HG02610 (cell line): ENCODE data around the gene GAL3ST1.
"Not testable (repeated sequence)": the region's sequence is repeated elsewhere in the genome, so short reads cannot be mapped to it uniquely, and the experiment has no call there.

ENCODE experiments used
- ATAC-seq: cut with Tn5 transposase; IDR thresholded peaks from one replicate; pipeline ENCODE4 v1.9.1; 2021; ENCODE audit warnings: mild to moderate bottlenecking, moderate library complexity; ENCODE audit not compliant: unreplicated experiment

The GAL3ST1 gene, protein sequence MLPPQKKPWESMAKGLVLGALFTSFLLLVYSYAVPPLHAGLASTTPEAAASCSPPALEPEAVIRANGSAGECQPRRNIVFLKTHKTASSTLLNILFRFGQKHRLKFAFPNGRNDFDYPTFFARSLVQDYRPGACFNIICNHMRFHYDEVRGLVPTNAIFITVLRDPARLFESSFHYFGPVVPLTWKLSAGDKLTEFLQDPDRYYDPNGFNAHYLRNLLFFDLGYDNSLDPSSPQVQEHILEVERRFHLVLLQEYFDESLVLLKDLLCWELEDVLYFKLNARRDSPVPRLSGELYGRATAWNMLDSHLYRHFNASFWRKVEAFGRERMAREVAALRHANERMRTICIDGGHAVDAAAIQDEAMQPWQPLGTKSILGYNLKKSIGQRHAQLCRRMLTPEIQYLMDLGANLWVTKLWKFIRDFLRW

DNA sequence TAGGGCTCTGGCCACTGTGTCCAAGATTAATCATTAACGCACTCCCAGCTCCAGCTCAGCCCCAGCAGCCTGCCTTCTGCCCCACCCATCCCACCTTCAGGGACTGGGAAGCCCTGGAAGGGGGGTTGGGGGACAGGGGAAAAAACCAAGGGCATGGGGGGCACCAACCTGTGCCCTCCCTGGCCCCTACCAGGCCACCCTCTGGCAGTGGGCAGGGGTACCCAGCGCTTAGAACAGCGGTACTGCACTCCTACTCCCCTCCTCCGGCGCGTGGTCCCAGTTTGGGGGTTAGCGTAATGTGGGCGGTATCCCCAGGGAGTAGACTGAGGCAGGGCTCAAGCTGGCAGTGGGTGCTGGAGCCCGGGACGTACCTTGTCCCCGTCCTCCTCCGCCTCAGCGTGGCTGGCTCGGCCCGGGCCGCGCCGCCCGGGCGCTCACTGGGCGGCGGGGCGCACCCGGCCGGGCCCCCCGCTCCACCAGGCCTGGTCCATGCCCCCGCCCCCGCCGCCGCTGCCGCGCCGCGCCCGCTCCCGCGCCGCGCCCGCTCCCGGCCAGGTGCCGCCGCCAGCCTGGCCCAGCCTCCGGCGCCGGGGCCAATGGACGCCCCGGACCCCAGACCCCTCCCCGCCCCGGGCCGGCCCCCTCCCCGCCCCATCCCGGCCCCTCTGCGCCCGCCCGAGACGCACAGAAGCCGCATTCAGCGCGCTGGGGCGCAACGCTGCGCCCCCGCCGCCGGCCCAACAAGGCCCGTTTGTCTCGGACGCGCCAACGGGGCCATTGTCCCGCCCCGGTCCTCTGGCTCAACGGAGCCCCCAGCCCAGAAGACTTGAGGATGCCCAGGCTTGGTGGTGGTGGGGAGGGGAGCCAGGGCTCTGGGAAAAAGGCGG lies at the start of gene GAL3ST1:
Gene GAL3ST1, minus strand, starts transcription at position 571 of the 887 bp plus-strand sequence. CDS start 17,273 bp downstream, outside the sequence.
- no peak for ATAC-seq

DNA sequence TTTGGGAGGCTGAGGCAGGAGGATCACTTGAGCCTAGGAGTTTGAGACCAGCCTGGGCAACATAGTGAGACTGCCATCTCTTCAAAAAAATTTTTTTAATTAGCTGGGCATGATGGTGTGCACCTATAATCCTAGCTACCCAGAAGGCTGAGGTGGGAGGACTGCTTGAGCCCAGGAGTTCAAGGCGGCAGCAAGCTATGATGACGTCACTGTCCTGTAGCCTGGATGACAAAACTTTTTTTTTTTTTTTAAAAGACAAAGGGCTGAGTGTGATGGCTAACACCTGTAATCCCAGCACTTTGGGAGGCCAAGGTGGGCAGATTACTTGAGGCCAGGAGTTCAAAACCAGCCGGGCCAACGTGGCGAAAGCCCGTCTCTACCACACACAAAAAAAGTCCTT lies 45.4 kb upstream of the GAL3ST1 start:
- not testable (repeated sequence) for ATAC-seq

GRCh38 chr22:30617819-30618218 lies 43.4 kb upstream of the GAL3ST1 start:
- no peak for ATAC-seq

DNA sequence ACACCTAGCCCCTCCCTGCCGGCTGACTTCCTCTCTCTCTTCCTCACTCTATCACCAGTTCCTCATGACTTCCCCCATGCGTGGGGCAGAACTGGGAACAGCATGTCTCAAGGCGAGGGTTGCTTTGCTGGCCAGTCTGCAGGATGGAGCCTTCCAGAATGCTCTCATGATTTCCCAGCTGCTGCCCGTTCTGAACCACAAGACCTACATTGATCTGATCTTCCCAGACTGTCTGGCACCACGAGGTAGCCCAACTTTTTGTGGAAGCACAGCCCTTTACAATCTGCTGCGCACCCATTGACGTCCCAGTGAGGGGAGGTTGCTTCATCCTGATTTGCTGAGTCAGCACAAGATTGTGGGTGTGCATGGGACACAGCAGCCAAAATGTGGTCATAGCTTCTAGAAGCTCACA lies 41.1 kb upstream of the GAL3ST1 start:
- no peak for ATAC-seq

- no peak for ATAC-seq
Observed at GRCh38 chr22:30614879-30615278, 40.4 kb upstream of the GAL3ST1 start.

DNA sequence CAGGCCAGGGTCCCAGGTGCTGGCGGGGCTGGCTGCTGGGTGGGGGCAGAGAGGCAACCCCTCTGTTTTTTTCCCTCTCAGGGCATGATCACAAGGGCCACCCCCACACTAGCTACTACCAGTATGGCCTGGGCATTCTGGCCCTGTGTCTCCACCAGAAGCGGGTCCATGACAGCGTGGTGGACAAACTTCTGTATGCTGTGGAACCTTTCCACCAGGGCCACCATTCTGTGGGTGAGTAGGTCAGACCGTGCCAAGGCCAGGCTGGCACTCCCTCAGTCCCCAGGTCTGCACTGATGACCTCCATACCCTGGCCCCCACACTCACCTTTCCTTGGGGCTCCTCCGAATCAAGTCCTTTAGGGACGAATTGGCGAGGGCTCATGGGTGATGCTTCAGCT lies 39.8 kb upstream of the GAL3ST1 start:
- no peak for ATAC-seq

- ATAC-seq = no peak
Observed at GRCh38 chr22:30612789-30613188, 38.3 kb upstream of the GAL3ST1 start.

DNA sequence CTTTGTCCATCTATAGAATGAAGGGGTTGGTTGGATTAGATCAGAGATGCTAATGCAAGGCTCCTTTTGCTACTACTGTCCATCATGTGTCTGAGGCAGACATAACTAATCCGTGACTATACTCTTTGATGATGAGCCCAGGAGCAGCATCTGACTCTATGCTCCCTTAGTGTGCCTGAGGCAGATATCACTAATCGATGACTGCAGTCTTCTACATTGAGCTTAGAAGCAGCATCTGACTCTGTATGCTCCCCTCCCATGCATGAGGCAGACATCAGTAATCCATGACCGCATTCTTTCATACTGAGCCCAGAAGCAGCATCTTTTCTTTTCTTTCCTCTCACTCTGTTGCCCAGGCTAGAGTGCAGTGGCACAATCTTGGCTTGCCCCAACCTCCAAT lies 36.7 kb upstream of the GAL3ST1 start:
- no peak for ATAC-seq

GRCh38 chr22:30610299-30610698 lies 35.8 kb upstream of the GAL3ST1 start:
- ATAC-seq = no peak

- ATAC-seq = peak; percentile 56
Observed at GRCh38 chr22:30609260-30610185, 35.1 kb upstream of the GAL3ST1 start.

DNA sequence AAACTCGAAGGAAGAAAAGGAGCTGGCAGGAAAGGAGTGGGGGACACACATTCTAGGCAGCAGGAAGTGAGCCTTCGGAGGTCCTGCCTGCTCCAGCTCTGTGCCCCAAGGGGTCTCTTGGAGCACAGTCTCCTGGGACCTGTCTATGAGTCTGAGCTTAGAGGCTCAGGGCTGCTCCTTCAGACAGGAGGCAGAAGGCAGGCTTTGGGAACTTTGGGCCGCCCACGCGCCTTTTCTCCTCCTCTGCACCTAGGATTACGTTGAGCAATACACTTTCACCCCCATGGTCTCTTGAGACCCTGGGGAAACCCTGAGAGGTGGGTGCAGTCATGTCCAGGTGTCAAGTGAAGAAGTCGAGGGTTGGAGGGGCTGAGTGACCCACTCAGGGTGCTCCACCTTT lies 33.5 kb upstream of the GAL3ST1 start:
- no peak for ATAC-seq

GRCh38 chr22:30607300-30607930 lies 33.0 kb upstream of the GAL3ST1 start:
- no peak for ATAC-seq

DNA sequence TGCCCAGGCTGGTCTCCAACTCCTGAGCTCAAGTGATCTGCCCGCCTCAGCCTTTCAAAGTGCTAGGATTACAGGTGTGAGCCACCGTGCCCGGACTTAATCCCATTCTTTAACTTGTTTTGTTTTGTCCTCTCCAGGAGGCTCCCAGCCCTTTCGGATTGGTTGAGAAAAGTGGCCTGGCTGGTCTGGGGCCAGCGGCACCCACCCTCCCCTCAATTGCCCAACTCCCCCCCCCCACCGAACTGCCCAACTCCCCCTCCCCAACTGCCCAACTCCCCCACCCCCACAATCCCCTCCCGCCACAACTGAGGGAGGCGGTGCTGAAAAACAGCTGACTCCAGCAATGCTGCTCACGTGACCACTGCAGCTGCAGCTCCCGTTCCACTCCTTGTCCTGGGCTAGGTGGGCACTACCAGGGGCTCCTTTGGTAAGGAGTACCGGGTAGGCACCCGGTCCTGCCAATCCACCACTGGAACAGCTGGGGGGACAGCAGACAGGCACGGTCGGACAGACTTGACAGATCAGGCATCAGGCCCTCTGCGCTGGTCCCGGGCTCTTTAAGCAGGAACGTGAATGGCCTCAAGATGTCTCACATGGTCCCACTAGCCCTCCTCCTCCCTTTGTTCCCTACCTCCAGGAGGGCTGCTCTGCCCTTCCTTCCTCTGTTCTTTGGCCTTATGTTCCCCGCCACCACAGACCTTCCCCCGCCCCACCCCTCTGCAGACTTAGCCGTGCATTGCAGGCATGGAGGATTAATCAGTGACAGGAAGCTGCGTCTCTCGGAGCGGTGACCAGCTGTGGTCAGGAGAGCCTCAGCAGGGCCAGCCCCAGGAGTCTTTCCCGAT lies 32.2 kb upstream of the GAL3ST1 start, which contains the start of gene TCN2:
Gene TCN2, plus strand, starts transcription at position 720 of the 845 bp plus-strand sequence. CDS start 158 bp downstream, outside the sequence.
- no peak for ATAC-seq

DNA sequence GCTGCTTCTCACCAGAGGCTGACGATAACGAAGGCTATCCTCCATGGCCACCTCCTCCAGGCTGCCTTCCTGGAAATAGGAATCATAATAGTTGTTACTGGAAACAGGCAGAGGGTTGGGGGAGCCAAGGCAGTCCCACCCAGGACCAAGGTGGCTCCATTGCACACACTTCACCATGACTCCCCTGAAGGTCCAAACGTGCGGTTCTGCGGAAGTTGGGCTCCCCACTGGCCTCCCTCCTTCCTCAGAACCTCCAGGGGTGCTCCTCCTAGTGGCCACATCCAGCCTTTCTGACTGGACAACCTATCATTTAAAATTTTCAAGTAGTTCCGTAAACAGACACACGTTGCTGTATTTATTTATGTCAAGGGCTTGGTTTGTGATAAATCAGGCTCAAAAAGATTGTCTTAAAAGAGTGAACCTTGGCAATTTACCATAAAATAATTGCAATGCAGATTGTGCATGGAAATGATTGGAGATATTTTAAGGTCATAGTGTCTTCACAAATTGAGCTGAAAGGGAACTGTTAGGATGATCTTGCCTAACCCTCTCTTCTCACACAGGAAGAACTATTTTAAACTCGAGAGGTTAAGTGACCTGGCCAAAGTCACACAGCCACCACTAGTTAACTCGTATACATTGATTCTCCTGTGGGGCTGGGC lies 31.1 kb upstream of the GAL3ST1 start:
- no peak for ATAC-seq

DNA sequence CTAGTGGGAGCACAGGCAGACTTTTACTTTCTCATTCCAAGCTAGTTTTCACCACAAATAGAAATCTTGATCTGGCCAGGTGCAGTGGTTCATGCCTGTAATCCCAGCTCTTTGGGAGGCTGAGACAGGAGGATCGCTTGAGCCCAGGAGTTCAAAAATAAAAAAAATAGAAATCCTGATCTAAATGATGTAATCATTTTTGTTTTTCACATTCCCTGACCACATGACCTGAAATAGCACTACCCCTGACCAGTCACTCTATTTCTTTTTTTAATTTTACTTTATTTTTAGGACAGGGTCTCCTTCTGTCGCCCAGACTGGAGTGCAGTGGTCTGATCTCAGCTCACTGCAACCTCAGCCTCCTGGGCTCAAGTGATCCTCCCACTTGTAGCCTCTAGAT lies 30.3 kb upstream of the GAL3ST1 start:
- ATAC-seq = no peak

GRCh38 chr22:30603801-30604200 lies 29.3 kb upstream of the GAL3ST1 start:
- no peak for ATAC-seq

GRCh38 chr22:30602049-30602448 lies 27.6 kb upstream of the GAL3ST1 start:
- no peak for ATAC-seq

DNA sequence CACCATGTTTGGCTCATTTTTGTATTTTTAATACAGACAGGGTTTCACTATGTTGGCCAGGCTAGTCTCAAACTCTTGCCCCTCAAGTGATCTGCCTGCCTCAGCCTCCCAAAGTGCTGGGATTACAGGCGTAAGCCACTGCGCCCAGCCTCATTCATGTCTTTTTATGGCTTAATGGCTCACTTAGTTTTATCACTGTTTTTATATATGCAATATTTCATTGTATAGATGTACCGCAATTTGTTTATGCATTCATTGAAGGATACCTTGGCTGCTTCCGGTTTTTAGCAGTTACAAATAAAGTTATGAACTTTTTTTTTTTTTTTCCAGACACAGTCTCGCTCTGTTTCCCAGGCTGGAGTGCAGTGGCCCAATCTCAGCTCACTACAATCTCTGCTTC lies 27.0 kb upstream of the GAL3ST1 start:
- ATAC-seq = no peak

GRCh38 chr22:30600921-30601320 lies 26.5 kb upstream of the GAL3ST1 start:
- no peak for ATAC-seq
